GM19438 (cell line): ENCODE data around the gene BUB3.

Experiments used
- ATAC-seq: cut with Tn5 transposase; IDR thresholded peaks from one replicate; pipeline ENCODE4 v1.9.1; 2021; ENCODE audit warnings: low read depth; ENCODE audit not compliant: unreplicated experiment

BUB3 gene

GRCh38 chr10:123202506-123202905 lies 48.3 kb downstream of the BUB3 start:
- ATAC-seq = no peak

- ATAC-seq = no peak
Measured at GRCh38 chr10:123203393-123204126, 49.4 kb downstream of the BUB3 start.

GRCh38 chr10:123204127-123204461 lies 49.9 kb downstream of the BUB3 start:
- ATAC-seq = no peak

GRCh38 chr10:123205041-123205440 lies 50.8 kb downstream of the BUB3 start:
- ATAC-seq = no peak

DNA sequence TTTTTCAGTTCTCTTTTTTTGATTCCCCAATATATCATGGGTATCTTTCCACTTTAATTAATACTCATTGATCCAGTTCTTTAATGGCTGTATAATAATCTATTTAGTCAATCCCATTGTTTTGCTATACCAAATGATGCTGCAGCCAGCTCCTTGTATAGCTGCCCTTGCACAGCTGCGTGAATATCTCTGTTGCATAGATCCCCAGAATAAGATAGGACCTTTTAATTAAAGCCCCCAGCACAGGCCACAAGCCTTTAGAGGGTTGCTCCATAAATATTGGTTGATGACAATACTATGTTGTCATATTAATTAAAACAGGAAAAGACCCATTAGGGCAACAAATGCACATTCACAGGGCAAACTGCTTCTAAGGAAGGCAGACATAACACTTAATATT lies 57.9 kb downstream of the BUB3 start:
- ATAC-seq = no peak

DNA sequence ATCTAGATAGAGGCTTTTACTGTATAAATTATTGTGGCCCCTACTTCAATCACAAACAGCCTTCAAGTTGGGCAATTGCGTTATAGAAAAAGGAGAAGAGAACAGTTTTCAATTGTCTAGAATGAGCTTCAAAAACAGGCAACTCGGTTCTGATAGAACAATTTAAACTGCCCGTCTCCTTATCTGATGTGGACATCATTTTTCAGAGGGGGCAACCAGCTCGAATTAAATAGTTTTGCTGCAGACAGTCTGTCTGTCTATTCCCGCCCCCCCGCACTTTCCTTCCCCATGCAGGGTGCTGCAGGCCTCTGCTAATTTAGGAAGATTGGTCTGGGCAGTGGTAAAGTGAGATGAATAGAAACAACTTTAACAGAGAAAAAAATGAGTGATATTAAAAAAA lies 58.4 kb downstream of the BUB3 start:
- no peak for ATAC-seq

DNA sequence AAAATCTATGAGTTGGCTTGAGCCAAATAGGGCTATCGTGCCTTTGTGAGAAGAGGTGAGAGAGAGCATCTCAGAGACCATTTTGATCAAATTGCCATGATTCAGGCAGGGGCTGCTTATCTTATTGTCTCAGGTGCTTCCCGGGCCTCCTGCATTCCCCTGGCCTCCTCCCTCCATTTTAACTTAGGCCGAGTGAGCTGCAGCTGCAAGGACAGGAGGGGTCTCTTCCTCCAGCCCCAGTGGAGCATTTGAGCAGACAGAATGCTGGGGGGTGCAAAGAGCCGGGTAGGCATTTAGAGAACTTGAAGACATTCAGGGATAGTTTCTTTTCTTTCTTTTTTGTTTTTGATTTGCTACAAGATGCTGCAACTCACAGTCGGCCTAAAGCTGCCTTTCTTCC lies 59.0 kb downstream of the BUB3 start:
- no peak for ATAC-seq
